CD8-positive, alpha-beta memory T cell (primary cell): ENCODE results near the gene SYT9. TPM values are rescaled to one million over a fixed set of nuclear protein-coding genes. Genes with fewer than 3 reads are reported as not detected.

Experiments used
- CTCF ChIA-PET: fragments of 350-600 bp; sonication (Branson Sonifier 250); formaldehyde crosslinking; loops from one replicate; lab custom pipeline; 2021; ENCODE audit warnings: antibody characterized with exemption; lab: Charles Lee
- POLR2A ChIA-PET: fragments of 350-600 bp; sonication (Branson Sonifier 250); formaldehyde crosslinking; loops from one replicate; lab custom pipeline; 2021; ENCODE audit warnings: antibody characterized with exemption; lab: Charles Lee
- DNase-seq, 5 donors: peaks; one replicate each; pipeline versions ENCODE4 v3.0.0 to v3.0.0-alpha.2; 2020 to 2022; ENCODE audit warnings: mixed read lengths in 1 of 5
- H3K27ac ChIP-seq: one replicate; pipeline ENCODE4 v1.7.0; 2013; ENCODE audit warnings: low read depth, mild to moderate bottlenecking, low read length, moderate library complexity
- H3K27me3 ChIP-seq: 2 replicates; pipeline ENCODE4 v1.7.0; 2013; ENCODE audit warnings: low read length, mild to moderate bottlenecking; ENCODE audit not compliant: insufficient read depth, poor library complexity, severe bottlenecking
- H3K36me3 ChIP-seq: 2 replicates; pipeline ENCODE4 v1.7.0; 2013; ENCODE audit warnings: mild to moderate bottlenecking, low read length, moderate library complexity; ENCODE audit not compliant: insufficient read depth
- H3K4me1 ChIP-seq: 2 replicates; pipeline ENCODE4 v1.7.0; 2013; ENCODE audit warnings: mild to moderate bottlenecking, low read length, moderate library complexity; ENCODE audit not compliant: insufficient read depth
- H3K4me3 ChIP-seq: 2 replicates; pipeline ENCODE4 v1.7.0; 2013; ENCODE audit warnings: mild to moderate bottlenecking, low read length
- H3K9me3 ChIP-seq: 2 replicates; pipeline ENCODE4 v1.7.0; 2013; ENCODE audit warnings: mild to moderate bottlenecking, low read length
- H3K27ac Mint-ChIP-seq, 8 donors: one replicate each; pipeline ENCODE4 v1.8.0; 2020 to 2021; ENCODE audit warnings: mixed read lengths in 8 of 8, mild to moderate bottlenecking in 6 of 8, inconsistent platforms in 3 of 8, moderate library complexity in 3 of 8
- H3K27me3 Mint-ChIP-seq, 2 donors: one replicate each; pipeline ENCODE4 v1.8.0; 2020 to 2021; ENCODE audit warnings: mixed read lengths in 2 of 2, mild to moderate bottlenecking in 1 of 2, moderate library complexity in 1 of 2
- H3K36me3 Mint-ChIP-seq, 3 donors: one replicate each; pipeline ENCODE4 v1.8.0; 2020 to 2021; ENCODE audit warnings: mixed read lengths in 3 of 3, inconsistent platforms in 1 of 3, mild to moderate bottlenecking in 1 of 3
- H3K4me1 Mint-ChIP-seq, 3 donors: one replicate each; pipeline ENCODE4 v1.8.0; 2020 to 2021; ENCODE audit warnings: mixed read lengths in 3 of 3, inconsistent platforms in 1 of 3, mild to moderate bottlenecking in 1 of 3
- H3K4me3 Mint-ChIP-seq, 7 donors: one replicate each; pipeline ENCODE4 v1.8.0; 2020 to 2021; ENCODE audit warnings: mixed read lengths in 7 of 7, mild to moderate bottlenecking in 6 of 7, moderate library complexity in 4 of 7, inconsistent platforms in 2 of 7
- H3K9me3 Mint-ChIP-seq, 5 donors: one replicate each; pipeline ENCODE4 v1.8.0; 2020 to 2022; ENCODE audit warnings: mixed read lengths in 5 of 5, mild to moderate bottlenecking in 3 of 5, moderate library complexity in 2 of 5, inconsistent platforms in 1 of 5
- polyA plus RNA-seq: library from polyadenylated mRNA; unstranded; fragments of 300-500 nt; fragmentation: Illumina TruSeq; gene quantifications from one replicate; pipeline ENCODE4 v1.2.3, GENCODE V29; 2021
- total RNA-seq, 2 experiments: library from RNA; stranded (reverse); gene quantifications; one replicate each; pipeline ENCODE4 v1.2.3, GENCODE V29; 2021

SYT9 gene
- total and polyA plus RNA-seq, 3 experiments from 2014 or later, result not detected

DNA sequence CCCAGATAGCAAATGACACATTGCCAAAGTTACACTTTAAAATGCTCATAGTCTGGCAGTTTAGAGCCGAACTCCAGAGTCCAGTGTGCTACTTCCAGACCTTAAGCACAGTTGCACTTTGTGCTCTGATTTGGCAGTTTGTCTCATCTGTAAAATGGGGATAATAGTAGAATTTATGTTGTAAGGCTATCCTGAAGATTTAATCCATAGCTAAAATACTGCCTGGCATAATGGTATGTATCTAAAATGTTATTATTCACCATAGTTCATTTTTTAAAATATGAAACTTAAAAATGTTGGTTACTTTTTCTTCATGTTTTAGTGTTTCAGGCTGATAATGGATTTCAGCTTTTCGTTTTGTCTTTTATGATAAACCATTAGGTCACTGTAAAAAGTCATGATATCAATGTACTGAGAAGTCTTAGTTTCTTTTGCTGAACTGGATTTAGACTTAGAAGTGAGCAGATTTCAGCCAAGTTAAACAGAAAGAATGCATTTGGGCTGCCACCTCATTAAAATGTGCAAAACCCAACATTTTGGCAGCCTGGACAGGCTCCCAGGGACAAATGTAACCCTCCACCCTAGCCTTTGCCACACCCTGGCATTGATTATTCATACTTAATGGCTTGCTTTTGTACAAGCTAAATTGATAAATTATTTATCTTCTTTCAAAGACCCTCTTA, 234.5 kb downstream of the SYT9 start:
- Histone ChIP-seq H3K4me1 (no peaks in the 10 kb centered on the region), H3K36me3 (no peaks in the 10 kb centered on the region), H3K27ac (no peak overlapping the region), H3K27me3 (no peaks in the 10 kb centered on the region), H3K9me3 (no peaks in the 10 kb centered on the region), H3K4me3 (no peak overlapping the region)
- ChIA-PET POLR2A (no interaction called here), CTCF (no interaction called here)
- no peak overlapping the region for H3K4me3 Mint-ChIP-seq
- peaks cover 7 to 17% of the 10 kb centered on the region in 2 donors for H3K27me3 Mint-ChIP-seq
- no peaks in the 10 kb centered on the region for H3K36me3 Mint-ChIP-seq
- no peaks in the 10 kb centered on the region for H3K9me3 Mint-ChIP-seq
- H3K4me1 Mint-ChIP-seq, result no peaks in the 10 kb centered on the region
- H3K27ac Mint-ChIP-seq, result no peak overlapping the region
- DNase-seq, result no peak

DNA sequence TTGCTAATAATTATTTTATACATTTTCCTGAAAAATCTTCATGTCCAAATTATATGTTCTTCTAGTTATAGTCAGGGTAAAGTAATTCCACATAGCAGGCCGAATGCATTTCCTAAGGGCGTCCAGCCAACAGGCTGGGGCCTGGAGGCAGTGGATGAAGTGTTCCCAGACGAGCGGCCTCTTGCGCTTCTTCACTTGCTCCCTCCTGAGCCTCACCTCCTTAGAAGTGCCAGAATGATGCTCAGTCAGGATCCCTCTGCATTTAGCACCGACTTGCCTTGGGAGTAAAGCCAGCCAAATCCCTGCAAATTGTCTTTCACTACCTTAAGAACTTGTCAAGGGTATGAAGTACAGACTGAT, 235.1 kb downstream of the SYT9 start:
- Histone ChIP-seq H3K27ac (no peak overlapping the region), H3K36me3 (no peaks in the 10 kb centered on the region), H3K9me3 (no peaks in the 10 kb centered on the region), H3K27me3 (no peaks in the 10 kb centered on the region), H3K4me1 (no peaks in the 10 kb centered on the region), H3K4me3 (no peak overlapping the region)
- Mint-ChIP-seq H3K27ac (no peak overlapping the region), H3K4me3 (no peak overlapping the region), H3K36me3 (no peaks in the 10 kb centered on the region), H3K9me3 (no peaks in the 10 kb centered on the region), H3K4me1 (no peaks in the 10 kb centered on the region), H3K27me3 (peaks cover 7 to 17% of the 10 kb centered on the region in 2 donors)
- ChIA-PET POLR2A (no interaction called here), CTCF (no interaction called here)
- DNase-seq, result no peak

DNA sequence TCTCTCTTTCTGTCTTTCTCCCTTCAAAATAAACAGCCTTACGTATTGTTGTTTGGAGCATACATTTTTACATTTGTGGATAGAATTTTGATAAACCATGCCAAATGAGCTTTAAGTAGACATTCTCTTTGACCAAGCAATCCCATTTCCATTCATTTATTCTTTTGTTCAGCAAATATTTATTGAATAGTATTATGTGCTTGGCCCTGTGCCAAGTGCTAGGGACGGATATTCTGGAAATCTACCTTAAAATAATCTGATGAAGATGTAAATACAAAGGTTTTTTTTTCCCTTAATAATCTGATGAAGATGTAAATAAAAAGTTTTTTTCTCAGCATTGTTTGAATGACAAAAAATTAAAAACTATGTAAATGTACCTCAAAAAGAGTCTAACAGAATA, 235.7 kb downstream of the SYT9 start:
- no peaks in the 10 kb centered on the region for H3K27me3 ChIP-seq
- no peaks in the 10 kb centered on the region for H3K4me1 ChIP-seq
- H3K4me3 ChIP-seq, result no peak overlapping the region
- Mint-ChIP-seq H3K27me3 (peaks cover 7 to 17% of the 10 kb centered on the region in 2 donors), H3K9me3 (no peaks in the 10 kb centered on the region), H3K27ac (no peak overlapping the region), H3K4me3 (no peak overlapping the region), H3K4me1 (no peaks in the 10 kb centered on the region), H3K36me3 (no peaks in the 10 kb centered on the region)
- no peak overlapping the region for H3K27ac ChIP-seq
- H3K36me3 ChIP-seq, result no peaks in the 10 kb centered on the region
- no peaks in the 10 kb centered on the region for H3K9me3 ChIP-seq
- no peak for DNase-seq
- ChIA-PET POLR2A (no interaction called here), CTCF (no interaction called here)

DNA sequence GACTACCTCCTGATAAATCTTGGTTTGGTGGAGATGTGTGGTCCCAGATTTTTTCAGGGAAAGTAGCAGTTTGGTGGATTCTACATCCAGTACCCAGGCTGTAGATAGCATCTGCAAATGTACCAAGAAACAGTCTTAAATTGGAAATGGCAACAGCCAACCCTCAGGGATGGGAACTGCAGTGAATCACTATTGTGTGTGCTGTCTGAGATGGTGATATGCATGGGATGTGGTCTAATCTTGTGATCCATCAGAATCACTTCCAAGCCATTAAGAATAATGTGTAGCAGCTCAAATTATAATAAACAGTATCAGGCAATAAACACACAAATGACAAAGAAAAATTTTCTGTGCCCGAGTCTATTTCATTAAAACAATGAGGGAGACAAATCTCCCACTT, 237.0 kb downstream of the SYT9 start:
- Mint-ChIP-seq H3K27ac (no peak overlapping the region), H3K27me3 (peaks cover 7 to 20% of the 10 kb centered on the region in 2 donors), H3K4me1 (no peaks in the 10 kb centered on the region), H3K4me3 (no peak overlapping the region), H3K36me3 (no peaks in the 10 kb centered on the region), H3K9me3 (no peaks in the 10 kb centered on the region)
- no peak for DNase-seq
- Histone ChIP-seq H3K36me3 (no peaks in the 10 kb centered on the region), H3K4me1 (no peaks in the 10 kb centered on the region), H3K27ac (no peak overlapping the region), H3K9me3 (no peaks in the 10 kb centered on the region), H3K4me3 (no peak overlapping the region), H3K27me3 (no peaks in the 10 kb centered on the region)
- CTCF ChIA-PET, result no interaction called here
- POLR2A ChIA-PET, result no interaction called here

DNA sequence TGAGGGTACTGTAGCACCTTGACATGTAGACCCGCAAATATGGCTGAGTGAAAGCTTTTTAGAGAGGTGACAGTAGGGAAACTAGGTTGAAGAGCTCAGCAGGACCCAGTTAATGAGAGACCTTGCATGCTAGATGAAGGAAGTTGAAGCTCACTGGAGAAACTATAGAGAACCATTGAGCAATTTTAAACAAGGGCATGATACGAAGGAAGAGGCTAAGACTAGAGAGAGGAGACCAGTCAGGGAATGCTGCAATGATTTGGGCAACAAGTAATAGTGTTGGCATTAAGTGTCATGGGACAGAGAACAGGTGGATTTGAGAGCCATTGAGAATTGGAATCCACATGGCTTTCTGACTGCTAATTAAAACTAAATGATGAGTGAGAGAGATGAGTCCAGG, 237.7 kb downstream of the SYT9 start:
- Histone ChIP-seq H3K27ac (no peak overlapping the region), H3K4me1 (no peaks in the 10 kb centered on the region), H3K36me3 (no peaks in the 10 kb centered on the region), H3K9me3 (no peaks in the 10 kb centered on the region), H3K4me3 (no peak overlapping the region), H3K27me3 (no peaks in the 10 kb centered on the region)
- no peaks in the 10 kb centered on the region for H3K4me1 Mint-ChIP-seq
- no peak overlapping the region for H3K27ac Mint-ChIP-seq
- no peaks in the 10 kb centered on the region for H3K36me3 Mint-ChIP-seq
- no peak for DNase-seq
- ChIA-PET CTCF (no interaction called here), POLR2A (no interaction called here)
- H3K4me3 Mint-ChIP-seq, result no peak overlapping the region
- H3K27me3 Mint-ChIP-seq, result peaks cover 7 to 15% of the 10 kb centered on the region in 2 donors
- no peaks in the 10 kb centered on the region for H3K9me3 Mint-ChIP-seq

DNA sequence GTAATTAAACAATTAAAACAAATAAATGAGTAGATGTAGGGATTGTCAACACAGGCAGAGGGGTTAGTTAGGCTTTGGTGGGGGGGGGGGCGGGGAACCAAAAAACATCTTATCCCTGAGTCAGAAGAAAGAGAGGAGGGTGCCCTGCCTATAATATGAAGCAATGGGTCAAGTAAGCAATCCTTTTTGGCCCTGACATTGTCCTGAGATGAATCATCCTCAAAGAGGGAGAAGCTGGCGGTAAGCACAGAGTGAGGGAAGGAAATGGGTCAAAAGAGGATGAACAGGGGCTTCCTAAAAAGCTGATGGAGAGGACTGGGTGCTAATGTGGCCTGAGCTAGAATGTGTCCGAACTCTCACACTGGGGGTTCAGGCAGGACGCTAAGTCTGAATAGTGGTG, 238.3 kb downstream of the SYT9 start:
- ChIA-PET POLR2A (no interaction called here), CTCF (no interaction called here)

DNA sequence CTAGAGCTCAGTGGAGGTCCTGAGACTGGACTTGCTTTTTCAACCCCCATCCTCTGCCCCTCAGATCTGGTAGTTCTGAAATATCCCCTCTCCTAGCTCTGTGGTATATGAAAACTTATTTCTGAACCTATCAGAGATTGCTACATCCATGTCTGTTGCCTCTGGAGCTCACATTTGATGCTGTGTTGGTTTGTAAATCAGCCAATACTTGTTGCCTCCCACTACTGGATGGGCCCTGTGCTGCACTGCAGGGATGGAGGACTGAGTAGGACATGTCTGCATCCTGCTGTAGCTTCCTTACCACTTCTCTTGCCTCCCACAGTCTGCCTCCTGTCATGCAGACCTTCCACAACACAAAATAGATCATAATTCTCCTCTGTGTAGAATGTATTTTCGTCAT, 238.8 kb downstream of the SYT9 start:
- ChIA-PET POLR2A (no interaction called here), CTCF (no interaction called here)
- Mint-ChIP-seq H3K27ac (no peak overlapping the region), H3K4me3 (no peak overlapping the region), H3K4me1 (no peaks in the 10 kb centered on the region), H3K36me3 (no peaks in the 10 kb centered on the region), H3K9me3 (no peaks in the 10 kb centered on the region), H3K27me3 (peaks cover 2 to 11% of the 10 kb centered on the region in 2 donors)
- Histone ChIP-seq H3K27ac (no peak overlapping the region), H3K36me3 (no peaks in the 10 kb centered on the region), H3K9me3 (no peaks in the 10 kb centered on the region), H3K27me3 (no peaks in the 10 kb centered on the region), H3K4me1 (no peaks in the 10 kb centered on the region), H3K4me3 (no peak overlapping the region)
- DNase-seq, result no peak

More for the DNA sequence above, 238.3 kb downstream of the SYT9 start:
- H3K27me3 Mint-ChIP-seq, result peaks cover 5 to 12% of the 10 kb centered on the region in 2 donors
- H3K4me3 ChIP-seq, result no peak overlapping the region
- no peaks in the 10 kb centered on the region for H3K9me3 ChIP-seq
- H3K4me1 ChIP-seq, result no peaks in the 10 kb centered on the region
- no peaks in the 10 kb centered on the region for H3K36me3 Mint-ChIP-seq
- H3K4me3 Mint-ChIP-seq, result no peak overlapping the region
- no peaks in the 10 kb centered on the region for H3K4me1 Mint-ChIP-seq
- no peak overlapping the region for H3K27ac ChIP-seq
- no peak overlapping the region for H3K27ac Mint-ChIP-seq
- H3K9me3 Mint-ChIP-seq, result no peaks in the 10 kb centered on the region
- DNase-seq, result no peak
- no peaks in the 10 kb centered on the region for H3K36me3 ChIP-seq
- H3K27me3 ChIP-seq, result no peaks in the 10 kb centered on the region

DNA sequence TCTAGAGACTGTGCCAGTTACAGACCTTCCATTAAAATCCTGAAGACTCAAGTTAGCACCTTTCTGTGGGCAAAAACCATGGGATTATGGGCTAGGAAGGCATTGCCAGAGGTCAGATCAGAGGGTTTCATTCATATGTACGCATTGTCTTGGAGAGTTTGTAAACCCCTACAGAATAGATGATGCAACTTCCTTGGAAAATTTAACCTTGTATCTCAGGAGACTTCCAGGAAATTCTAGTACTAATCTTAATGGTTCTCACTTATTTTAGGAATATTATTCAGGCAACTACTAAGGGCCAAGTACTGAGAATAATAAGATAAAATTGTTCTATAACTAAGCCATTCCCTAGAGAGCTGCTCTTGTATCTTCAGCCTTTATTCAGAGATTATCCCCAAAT, 240.5 kb downstream of the SYT9 start:
- no peaks in the 10 kb centered on the region for H3K36me3 Mint-ChIP-seq
- H3K27ac Mint-ChIP-seq, result no peak overlapping the region
- no peaks in the 10 kb centered on the region for H3K9me3 Mint-ChIP-seq
- Histone ChIP-seq H3K4me3 (no peak overlapping the region), H3K36me3 (no peaks in the 10 kb centered on the region), H3K27me3 (no peaks in the 10 kb centered on the region), H3K4me1 (no peaks in the 10 kb centered on the region), H3K9me3 (no peaks in the 10 kb centered on the region), H3K27ac (no peak overlapping the region)
- ChIA-PET CTCF (no interaction called here), POLR2A (no interaction called here)
- H3K4me1 Mint-ChIP-seq, result no peaks in the 10 kb centered on the region
- no peak overlapping the region for H3K4me3 Mint-ChIP-seq
- DNase-seq, result no peak
- peaks cover 0 to 12% of the 10 kb centered on the region in 2 donors for H3K27me3 Mint-ChIP-seq
